SIG-M5 (cell line): Measurements from ENCODE around the gene CNTN1.

Source experiments
- DNase-seq: peaks from one replicate; lab custom pipeline; 2025; lab: John Stamatoyannopoulos, UW

The CNTN1 gene

GRCh38 chr12:40770781-40771180, 78.5 kb downstream of the CNTN1 start:
- DNase-seq = no peak

GRCh38 chr12:40775661-40776060, 83.4 kb downstream of the CNTN1 start:
- no peak for DNase-seq

GRCh38 chr12:40784102-40784501, 91.9 kb downstream of the CNTN1 start:
- no peak for DNase-seq

GRCh38 chr12:40788276-40788675, 96.0 kb downstream of the CNTN1 start:
- DNase-seq = no peak

- no peak for DNase-seq
These were observed 100.7 kb downstream of the CNTN1 start for GRCh38 chr12:40792792-40793386.

- DNase-seq = no peak
These were observed 101.2 kb downstream of the CNTN1 start for GRCh38 chr12:40793471-40793870.

- no peak for DNase-seq
These were observed 101.8 kb downstream of the CNTN1 start for GRCh38 chr12:40794087-40794486.

- DNase-seq = no peak
These were observed 108.8 kb downstream of the CNTN1 start for GRCh38 chr12:40801082-40801481.

- no peak for DNase-seq
These were observed 109.6 kb downstream of the CNTN1 start for GRCh38 chr12:40801861-40802260.

- no peak for DNase-seq
These were observed 110.4 kb downstream of the CNTN1 start for GRCh38 chr12:40802656-40803055.

GRCh38 chr12:40819436-40820108, 127.3 kb downstream of the CNTN1 start:
- no peak for DNase-seq

- DNase-seq = no peak
These were observed 128.7 kb downstream of the CNTN1 start for GRCh38 chr12:40820794-40821484.

GRCh38 chr12:40825156-40825555, 132.9 kb downstream of the CNTN1 start:
- DNase-seq = no peak

- DNase-seq = no peak
These were observed 135.7 kb downstream of the CNTN1 start for GRCh38 chr12:40827683-40828592.

GRCh38 chr12:40828593-40828990, 136.4 kb downstream of the CNTN1 start:
- DNase-seq = no peak

- no peak for DNase-seq
These were observed 137.5 kb downstream of the CNTN1 start for GRCh38 chr12:40829738-40830144.

- DNase-seq = no peak
These were observed 139.7 kb downstream of the CNTN1 start for GRCh38 chr12:40831916-40832315.

- DNase-seq = no peak
These were observed 140.4 kb downstream of the CNTN1 start for GRCh38 chr12:40832668-40833067.

GRCh38 chr12:40833818-40834217, 141.6 kb downstream of the CNTN1 start:
- DNase-seq = no peak

- no peak for DNase-seq
These were observed 142.1 kb downstream of the CNTN1 start for GRCh38 chr12:40834321-40834720.

- DNase-seq = no peak
These were observed 145.7 kb downstream of the CNTN1 start for GRCh38 chr12:40837891-40838429.

GRCh38 chr12:40843495-40843894, 151.3 kb downstream of the CNTN1 start:
- DNase-seq = no peak
